Uterus (tissue), 4 donors: ENCODE measurements around the gene ANKLE2. TPM values are rescaled to one million over a fixed set of nuclear protein-coding genes. Genes with fewer than 3 reads are reported as not detected.
A peak's percentile ranks its signal among the peaks of the same experiment; 100 is the strongest.
"Not testable (repeated sequence)": the region's sequence is repeated elsewhere in the genome, so short reads cannot be mapped to it uniquely, and the experiment has no call there.

Experiments used
- DNase-seq, 2 donors: peaks; one replicate each; pipeline ENCODE4 v3.0.0-alpha.2; 2019 to 2020
- H3K27ac ChIP-seq, 2 donors: fragments of 200-600 bp; sonication (generic); 1 replicate in 1 of 2; 2 replicates in 1 of 2; pipeline ENCODE4 v1.5.1; 2016 to 2018
- H3K27me3 ChIP-seq, 2 donors: fragments of 200-600 bp; sonication (generic); one replicate each; pipeline ENCODE4 v1.5.1; 2018 to 2019; ENCODE audit warnings: control low read depth in 1 of 2
- H3K36me3 ChIP-seq, 2 donors: fragments of 200-600 bp; sonication (generic); one replicate each; pipeline ENCODE4 v1.5.1; 2019; ENCODE audit warnings: control low read depth in 1 of 2
- H3K4me1 ChIP-seq, 2 donors: fragments of 200-600 bp; sonication (generic); one replicate each; pipeline ENCODE4 v1.5.1; 2018 to 2019; ENCODE audit warnings: control low read depth in 1 of 2
- H3K4me3 ChIP-seq, 2 donors: fragments of 200-600 bp; sonication (generic); 1 replicate in 1 of 2; 2 replicates in 1 of 2; pipeline ENCODE4 v1.5.1; 2018 to 2019; ENCODE audit warnings: mild to moderate bottlenecking in 1 of 2
- H3K9me3 ChIP-seq, 2 donors: fragments of 200-600 bp; sonication (generic); one replicate each; pipeline ENCODE4 v1.5.1; 2019; ENCODE audit warnings: control low read depth in 1 of 2
- CTCF ChIP-seq, 4 experiments: fragments of 200-600 bp in 2 of 4; fragments of 450-650 bp in 2 of 4; sonication (generic) in 2 of 4; IDR thresholded peaks; one replicate each; pipeline ENCODE4 v1.5.1; 2016 to 2019; ENCODE audit warnings: antibody characterized with exemption in 4 of 4, mild to moderate bottlenecking in 2 of 4, moderate library complexity in 1 of 4
- POLR2A ChIP-seq, 2 donors: fragments of 450-650 bp; IDR thresholded peaks; one replicate each; pipeline ENCODE4 v1.6.1; 2016; ENCODE audit warnings: antibody characterized with exemption in 2 of 2, mild to moderate bottlenecking in 1 of 2, moderate library complexity in 1 of 2
- intact Hi-C: fragments of 100-400 bp; cut with DNase I; formaldehyde crosslinking; loops from one replicate; pipeline ENCODE4 v1.15.1; 2023; ENCODE audit warnings: low total_unique reads
- total RNA-seq, 4 donors: library from RNA; depleted of rRNA in 3 of 4; stranded (reverse); fragments of >200 nt in 3 of 4; gene quantifications; one replicate each; pipeline versions ENCODE4 v1.1.0 to v1.2.4, GENCODE V29; 2014 to 2023
- donor health status: DM: yes; HTN: yes; CAD: no.

Gene ANKLE2
- total RNA-seq = 10 to 100 TPM; 21.2 to 87.4 (median 69.6) TPM

DNA sequence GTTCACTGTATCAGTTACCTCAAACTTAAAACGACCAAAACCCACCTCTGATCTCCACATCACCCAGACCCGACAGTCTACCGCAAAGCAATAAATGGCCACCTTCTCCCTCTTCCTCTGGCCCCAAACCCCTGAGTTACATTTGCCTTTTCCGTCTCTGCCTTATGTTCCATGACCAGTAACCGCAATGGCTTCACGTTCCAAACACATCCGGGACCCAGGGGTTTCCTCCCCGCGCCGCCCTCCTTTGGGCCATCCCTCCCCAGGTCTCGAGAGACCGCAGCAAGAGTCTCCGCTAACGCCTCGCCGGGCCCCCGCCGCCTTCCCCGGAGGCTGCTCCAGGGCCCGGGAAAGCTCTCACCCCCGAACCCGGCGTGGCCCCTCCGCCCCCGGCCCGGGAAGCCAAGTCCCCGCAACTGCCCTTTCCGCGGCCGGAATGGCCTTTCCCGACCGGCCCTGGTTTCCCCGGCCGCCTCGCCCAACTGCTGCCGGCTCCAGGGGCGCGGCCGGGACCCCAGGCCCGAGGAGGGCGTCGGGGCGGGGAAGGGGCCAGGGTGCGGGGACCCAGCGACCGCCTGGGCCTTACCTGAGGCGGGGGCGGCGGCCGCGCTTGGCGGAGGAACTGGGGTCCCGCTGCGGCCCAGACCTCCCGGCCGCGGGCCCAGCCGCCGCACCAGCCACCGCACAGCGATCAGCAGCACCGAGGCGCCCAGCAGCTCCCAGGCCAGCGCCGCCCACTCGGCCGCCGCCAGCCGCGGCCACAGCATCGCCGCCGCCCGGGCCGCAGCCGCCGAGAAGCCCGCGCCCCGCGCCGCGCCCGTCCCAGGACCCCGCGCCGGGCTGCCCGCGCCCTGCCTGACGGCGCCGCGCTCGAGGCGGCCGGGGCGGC lies at the start of gene ANKLE2:
Gene ANKLE2, minus strand, starts transcription at position 801 of the 889 bp plus-strand sequence. Its CDS starts 34 bp downstream, at position 767.
- intact Hi-C loops = no loop called here
- no peaks in the 10 kb centered on the region for H3K9me3 ChIP-seq
- peak in 1 of 2 donors; percentile 36 for DNase-seq

GRCh38 chr12:132809391-132809790 lies 47.8 kb upstream of the ANKLE2 start:
- H3K4me1 ChIP-seq, H3K9me3 ChIP-seq, H3K27ac ChIP-seq, H3K4me3 ChIP-seq, H3K27me3 ChIP-seq, intact Hi-C loops, H3K36me3 ChIP-seq: not testable (repeated sequence)
- DNase-seq = peak in 1 of 2 donors; percentile 31

More for the DNA sequence above, at the start of gene ANKLE2:
- Histone ChIP-seq H3K36me3 (no peaks in the 10 kb centered on the region), H3K4me1 (peaks cover 0 to 5% of the 10 kb centered on the region in 2 donors), H3K27me3 (no peaks in the 10 kb centered on the region), H3K4me3 (peak within 1 kb of the TSS; percentile 76 to 94), H3K27ac (peak within 1 kb of the TSS; percentile 98 to 99)
- TF ChIP-seq POLR2A (IDR thresholded peaks at IDR 0.05) (peak in 1 of 2 donors; percentile 35), CTCF (IDR thresholded peaks at IDR 0.05) (no peak)

DNA sequence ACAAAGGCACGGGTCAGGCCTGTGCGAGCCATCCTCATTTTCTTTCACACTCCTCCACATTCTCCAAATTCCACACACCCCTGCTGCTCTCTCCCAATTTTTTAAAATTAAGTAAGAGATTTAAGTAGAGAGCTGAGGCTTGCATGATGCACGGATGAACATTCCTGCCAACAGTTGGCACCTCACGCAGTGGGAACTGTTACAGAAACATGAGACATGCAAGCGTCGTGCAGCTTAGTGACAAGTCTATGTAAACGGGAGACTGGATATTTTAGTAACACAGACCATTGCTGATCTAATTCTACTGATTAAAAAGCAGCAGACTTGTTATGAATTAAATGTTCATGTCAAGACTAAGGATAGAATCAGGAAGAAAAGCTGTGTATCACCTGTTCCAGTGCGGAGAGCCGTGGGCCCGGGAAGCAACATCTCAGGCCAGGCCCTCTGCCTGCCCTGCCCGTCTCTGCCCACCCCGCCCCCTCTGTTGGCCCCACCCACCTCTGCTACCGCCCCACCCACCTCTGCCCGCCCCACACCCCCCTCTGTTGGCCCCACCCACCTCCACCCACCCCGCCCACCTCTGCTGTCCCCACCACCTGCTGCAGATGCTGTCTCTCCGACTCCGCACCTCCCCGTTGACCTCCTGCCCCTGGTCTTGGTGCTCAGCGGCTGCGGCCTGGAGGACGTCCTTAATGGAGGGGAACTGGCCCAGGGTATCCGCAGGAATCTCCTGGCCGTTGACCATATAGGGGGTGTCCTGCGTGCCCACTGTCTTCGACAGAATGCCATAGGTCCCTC lies 45.9 kb upstream of the ANKLE2 start:
- Histone ChIP-seq H3K36me3 (no peaks in the 10 kb centered on the region), H3K4me3 (no peak overlapping the region), H3K27ac (no peak overlapping the region), H3K4me1 (no peaks in the 10 kb centered on the region), H3K27me3 (no peaks in the 10 kb centered on the region), H3K9me3 (no peaks in the 10 kb centered on the region)
- no peak for TF ChIP-seq POLR2A (IDR thresholded peaks at IDR 0.05)
- TF ChIP-seq CTCF (IDR thresholded peaks at IDR 0.05) = no peak
- intact Hi-C loops = no loop called here
- no peak for DNase-seq

DNA sequence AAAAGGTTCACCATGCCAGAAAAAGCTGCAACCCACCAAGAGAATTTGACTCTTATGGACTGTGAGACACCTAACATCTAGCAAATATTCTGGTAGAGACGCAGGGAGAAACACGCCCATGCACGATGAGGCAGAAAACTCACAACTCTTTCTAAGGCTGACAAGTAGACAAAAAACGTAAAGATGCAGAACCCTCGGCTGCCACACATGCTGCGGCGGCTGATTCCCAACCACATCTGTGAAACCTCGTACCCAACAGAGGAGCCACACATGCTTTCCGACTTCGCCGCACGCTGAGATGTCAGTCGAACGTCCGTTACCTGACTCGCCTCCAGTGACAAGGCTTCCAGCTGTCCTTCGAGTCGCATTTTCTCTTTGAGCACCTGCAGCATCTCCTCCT lies 45.2 kb upstream of the ANKLE2 start:
- no peaks in the 10 kb centered on the region for H3K9me3 ChIP-seq
- no peak for TF ChIP-seq POLR2A (IDR thresholded peaks at IDR 0.05)
- TF ChIP-seq CTCF (IDR thresholded peaks at IDR 0.05) = no peak
- intact Hi-C loops = no loop called here
- no peaks in the 10 kb centered on the region for H3K4me1 ChIP-seq
- no peak for DNase-seq
- H3K27me3 ChIP-seq = no peaks in the 10 kb centered on the region
- H3K27ac ChIP-seq = no peak overlapping the region
- H3K4me3 ChIP-seq = no peak overlapping the region
- H3K36me3 ChIP-seq = no peaks in the 10 kb centered on the region

- intact Hi-C loops = no loop called here
- no peak for TF ChIP-seq CTCF (IDR thresholded peaks at IDR 0.05)
- no peak for TF ChIP-seq POLR2A (IDR thresholded peaks at IDR 0.05)
- no peak overlapping the region for H3K27ac ChIP-seq
- H3K9me3 ChIP-seq = no peaks in the 10 kb centered on the region
- H3K36me3 ChIP-seq = no peaks in the 10 kb centered on the region
- no peak for DNase-seq
- H3K4me3 ChIP-seq = no peak overlapping the region
- H3K4me1 ChIP-seq = no peaks in the 10 kb centered on the region
- no peaks in the 10 kb centered on the region for H3K27me3 ChIP-seq
Measured at GRCh38 chr12:132804426-132804861, 42.8 kb upstream of the ANKLE2 start.
